Caki2 (cell line): ENCODE results near the gene SCYGR8. TPM values are rescaled to one million over a fixed set of nuclear protein-coding genes. Genes with fewer than 3 reads are reported as not detected.
"Not testable (repeated sequence)": the region's sequence is repeated elsewhere in the genome, so short reads cannot be mapped to it uniquely, and the experiment has no call there.

Source experiments
- DNase-seq: peaks from one replicate; pipeline ENCODE4 v3.0.0-alpha.2; 2015; ENCODE audit warnings: low read depth
- in situ Hi-C: cut with HindIII; loops from 2 replicates; pipeline ENCODE4 v1.10.0; 2016; ENCODE audit warnings: low sequenced_read_pairs, low pct_unique_long_range_greater_than_20kb, mixed read lengths
- total RNA-seq: library from RNA; depleted of rRNA; stranded (reverse); fragments of >200 nt; shearing (Covaris generic); gene quantifications from 2 replicates; pipeline ENCODE4 v1.2.3, GENCODE V29; 2014; ENCODE audit warnings: low replicate concordance

Gene SCYGR8
- total RNA-seq, 1 experiment from 2014 or later, result not detected

- no peak for DNase-seq
- in situ Hi-C loops, result no loop called here
Observed at GRCh38 chr2:227748079-227748478, 2.4 kb downstream of the SCYGR8 start.

DNA sequence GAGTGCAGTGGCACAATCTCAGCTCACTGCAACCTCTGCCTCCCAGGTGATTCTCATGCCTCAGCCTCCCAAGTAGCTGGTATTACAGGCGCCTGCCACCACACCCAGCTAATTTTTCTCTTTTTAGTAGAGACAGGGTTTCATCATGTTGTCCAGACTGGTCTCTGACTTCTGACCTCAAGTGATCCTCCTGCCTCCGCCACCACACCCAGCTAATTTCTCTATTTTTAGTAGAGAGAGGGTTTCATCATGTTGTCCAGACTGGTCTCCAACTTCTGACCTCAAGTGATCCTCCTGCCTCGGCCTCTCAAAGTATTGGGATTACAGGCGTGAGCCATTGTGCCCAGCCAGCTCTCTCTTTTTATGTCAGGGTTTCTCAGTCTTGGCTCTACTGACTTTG is 10.6 kb downstream of the SCYGR8 start:
- DNase-seq, in situ Hi-C loops: not testable (repeated sequence)

DNA sequence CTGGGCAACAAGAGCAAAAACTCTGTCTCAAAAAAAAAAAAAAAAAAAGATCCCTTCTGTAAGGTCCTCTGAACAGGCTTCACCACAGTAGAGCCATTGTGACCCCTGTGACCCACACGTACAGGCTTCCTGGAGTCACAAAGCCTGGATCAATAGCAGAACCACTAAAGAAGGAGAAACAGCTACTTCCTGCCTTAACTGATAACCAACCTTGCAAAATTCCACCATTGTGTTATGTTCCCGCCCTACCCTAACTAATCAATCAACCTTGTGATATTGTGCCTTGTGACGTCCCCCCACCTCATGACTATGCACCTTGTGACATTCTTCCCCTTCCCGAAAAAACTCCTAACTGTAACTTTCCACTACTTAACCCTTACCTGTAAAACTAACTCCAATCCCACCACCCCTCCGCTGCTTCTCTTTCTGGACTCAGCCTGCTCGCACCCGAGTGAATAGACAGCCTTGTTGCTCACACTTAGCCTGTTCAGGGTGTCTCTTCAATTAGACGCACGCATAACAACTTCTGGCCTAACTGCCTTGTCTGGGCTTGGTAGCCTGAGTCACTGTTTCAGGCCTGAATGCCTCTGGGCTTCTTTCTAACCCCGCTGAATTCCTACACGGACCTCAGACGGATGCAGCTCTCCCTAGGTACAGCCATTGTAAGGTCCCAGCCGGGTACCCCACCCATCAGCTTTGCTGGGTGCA is 13.9 kb downstream of the SCYGR8 start:
- in situ Hi-C loops, result no loop called here
- peak; percentile 93 for DNase-seq

- DNase-seq, result peak; percentile 97
- in situ Hi-C loops, result no loop called here
Observed at GRCh38 chr2:227761740-227762476, 16.2 kb downstream of the SCYGR8 start.

DNA sequence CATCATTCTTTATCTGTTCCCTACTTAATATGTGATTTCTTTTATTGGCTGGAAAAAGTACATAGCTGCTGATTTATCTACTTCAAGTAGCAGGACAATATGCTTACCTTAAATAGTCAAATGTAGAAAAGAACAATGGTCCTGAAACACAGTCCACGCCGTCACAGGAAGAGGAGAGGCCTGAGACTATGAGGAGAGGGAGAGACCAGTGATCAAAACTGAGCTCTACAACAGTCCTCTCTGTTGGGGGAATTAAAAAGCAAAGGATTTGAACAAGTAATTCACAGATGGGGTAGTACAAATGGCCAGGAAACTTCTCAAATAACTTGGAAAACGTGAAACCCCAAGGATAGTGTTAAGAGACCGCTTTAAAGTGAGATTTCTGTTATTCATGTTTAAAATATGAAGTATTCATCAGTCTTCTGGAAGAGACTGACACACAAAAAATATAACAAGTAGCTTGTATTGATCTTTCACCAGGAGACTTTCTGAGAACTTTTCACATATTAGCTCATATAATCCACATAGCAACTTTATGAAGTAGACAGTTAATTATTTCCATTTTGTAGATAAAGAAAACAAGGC is 20.2 kb downstream of the SCYGR8 start:
- no peak for DNase-seq
- in situ Hi-C loops, result no loop called here

DNA sequence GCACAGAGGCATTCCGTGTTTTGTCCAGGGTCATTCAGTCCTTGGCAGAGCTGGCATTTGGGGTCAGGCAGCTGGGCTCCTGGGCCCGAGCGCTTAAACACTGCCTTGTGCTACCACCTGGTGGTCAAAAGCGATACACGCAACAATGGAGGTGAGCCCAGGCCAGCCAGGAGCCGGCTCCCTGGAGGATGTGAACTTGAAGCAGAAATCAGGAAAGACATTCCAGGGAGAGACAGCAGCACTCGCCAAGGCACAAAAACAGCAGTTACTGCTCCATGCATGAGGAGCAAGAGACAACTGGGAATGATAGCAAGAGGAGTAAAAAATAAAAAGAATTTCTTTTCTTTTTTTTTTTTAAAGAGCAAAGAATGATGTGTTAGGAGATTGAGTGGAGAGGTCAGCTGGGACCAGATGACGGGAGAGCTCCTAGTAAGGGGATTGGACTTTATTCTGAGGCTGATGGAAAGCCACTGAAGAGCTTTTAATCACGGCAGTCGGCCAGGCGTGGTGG is 20.7 kb downstream of the SCYGR8 start:
- DNase-seq, result peak; percentile 80
- in situ Hi-C loops, result no loop called here

GRCh38 chr2:227767830-227768229 is 22.1 kb downstream of the SCYGR8 start:
- in situ Hi-C loops, result no loop called here
- no peak for DNase-seq

DNA sequence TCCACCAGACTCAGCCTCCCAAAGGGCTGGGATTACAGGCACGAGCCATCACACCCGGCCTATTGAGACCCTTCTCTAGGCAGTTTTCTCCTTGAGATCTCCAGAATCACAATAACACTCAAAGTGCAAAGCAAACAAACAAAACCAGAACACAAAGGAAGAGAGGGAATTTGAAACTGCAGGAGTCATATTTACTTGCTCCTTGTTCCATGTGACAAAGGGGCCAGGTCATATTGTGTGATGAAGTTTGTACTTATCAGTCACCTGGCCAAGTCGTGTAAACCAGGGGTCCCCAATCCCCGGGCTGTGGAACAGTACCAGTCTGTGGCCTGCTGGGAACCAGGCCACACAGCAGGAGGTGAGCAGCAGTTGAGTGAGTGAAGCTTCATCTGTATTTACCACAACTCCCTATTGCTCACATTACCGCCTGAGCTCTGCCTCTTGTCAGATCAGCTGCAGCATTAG is 26.5 kb downstream of the SCYGR8 start:
- in situ Hi-C loops, result no loop called here
- DNase-seq, result no peak

GRCh38 chr2:227772932-227773331 is 27.2 kb downstream of the SCYGR8 start:
- DNase-seq, result no peak
- in situ Hi-C loops, result no loop called here

- in situ Hi-C loops, result no loop called here
- peak; percentile 29 for DNase-seq
Observed at GRCh38 chr2:227774011-227774624, 28.4 kb downstream of the SCYGR8 start.

DNA sequence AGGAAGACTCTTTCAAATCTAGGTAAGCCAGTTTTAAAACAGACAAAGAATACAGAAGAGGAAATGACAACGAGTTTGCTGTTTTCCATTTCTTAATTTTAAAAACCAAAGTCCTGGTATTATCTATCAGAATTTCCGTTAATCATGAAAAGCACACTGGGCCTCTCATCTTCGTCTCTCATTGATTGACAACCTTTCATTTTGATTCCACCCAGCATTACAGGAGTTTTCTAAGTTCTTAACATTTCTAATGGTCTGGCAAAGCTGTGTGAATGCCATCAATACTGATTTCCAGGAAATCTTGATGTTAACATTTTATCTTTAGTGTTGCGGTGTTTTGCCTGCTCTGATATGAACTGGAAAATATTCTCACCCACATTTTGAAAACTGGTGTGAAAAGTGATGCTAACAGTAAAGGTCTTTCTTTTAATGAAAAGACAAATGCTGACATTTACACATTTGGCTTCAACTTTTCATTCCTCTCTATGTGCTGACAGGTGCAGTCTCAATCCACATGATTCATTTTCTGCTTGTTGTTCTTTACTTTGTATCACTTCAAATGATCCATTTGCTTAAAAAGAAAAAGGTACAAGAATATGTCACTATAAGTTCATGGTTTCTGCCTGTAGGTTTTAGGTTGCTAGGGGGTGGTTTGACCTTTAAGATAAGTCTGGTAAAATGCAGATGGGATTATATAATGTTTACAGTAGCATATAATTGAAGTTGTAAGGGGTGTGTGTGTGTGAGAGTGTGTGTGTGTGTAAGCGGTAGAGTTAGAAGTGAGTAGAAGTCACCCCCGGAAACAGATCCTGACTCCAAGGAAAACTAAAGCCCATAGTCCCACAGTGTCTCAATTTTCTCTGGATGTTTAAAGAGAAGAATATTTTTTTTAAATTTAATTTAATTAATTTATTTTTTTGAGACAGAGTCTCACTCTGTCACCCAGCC is 29.5 kb downstream of the SCYGR8 start:
- in situ Hi-C loops, result no loop called here
- no peak for DNase-seq

- in situ Hi-C loops, result no loop called here
- no peak for DNase-seq
Observed at GRCh38 chr2:227780981-227781615, 35.4 kb downstream of the SCYGR8 start.

- DNase-seq, result no peak
- in situ Hi-C loops, result no loop called here
Observed at GRCh38 chr2:227781841-227782240, 36.1 kb downstream of the SCYGR8 start.

- in situ Hi-C loops, result no loop called here
- no peak for DNase-seq
Observed at GRCh38 chr2:227782804-227783203, 37.1 kb downstream of the SCYGR8 start.

- in situ Hi-C loops, result no loop called here
- no peak for DNase-seq
Observed at GRCh38 chr2:227783404-227784138, 37.9 kb downstream of the SCYGR8 start.

DNA sequence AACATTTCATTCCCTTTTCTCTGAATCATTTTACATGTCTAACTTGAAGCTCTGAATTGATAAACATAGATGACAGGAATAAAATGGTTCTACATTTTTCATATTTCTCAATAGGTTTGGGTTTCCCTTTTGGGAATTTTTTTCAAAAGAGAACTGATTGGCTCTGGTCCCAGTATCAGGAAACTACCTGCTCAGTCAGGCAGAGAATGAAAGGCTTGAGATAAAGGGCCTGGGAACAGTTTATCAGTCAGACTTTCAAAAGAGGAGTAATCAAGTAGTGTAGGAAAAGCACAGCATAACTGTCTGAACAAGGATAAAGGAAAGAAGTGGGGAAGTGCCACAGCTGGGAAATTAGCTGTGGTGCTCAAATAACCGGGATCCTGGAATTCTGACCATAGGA is 39.6 kb downstream of the SCYGR8 start:
- DNase-seq, result no peak
- in situ Hi-C loops, result no loop called here

- no peak for DNase-seq
- in situ Hi-C loops, result no loop called here
Observed at GRCh38 chr2:227788561-227789018, 42.9 kb downstream of the SCYGR8 start.
